Adrenal gland (tissue), 12 donors: ENCODE data around the gene INHBC. TPM values are rescaled to one million over a fixed set of nuclear protein-coding genes. Genes with fewer than 3 reads are reported as not detected.
"Not testable (repeated sequence)": the region's sequence is repeated elsewhere in the genome, so short reads cannot be mapped to it uniquely, and the experiment has no call there.

Experiments
- DNase-seq, 7 donors: peaks; one replicate each; pipeline ENCODE4 v3.0.0-alpha.2; 2019 to 2020
- H3K27ac ChIP-seq, 5 donors: fragments of 200-600 bp; sonication (generic) in 4 of 5; 1 replicate in 3 of 5; 2 replicates in 2 of 5; pipeline versions ENCODE4 v1.5.1 to v1.8.0; 2016 to 2020; ENCODE audit warnings: mild to moderate bottlenecking in 1 of 5
- H3K27me3 ChIP-seq: fragments of 200-600 bp; 2 replicates; pipeline ENCODE4 v1.8.0; 2021
- H3K36me3 ChIP-seq, 2 donors: fragments of 200-600 bp; replicated peaks in 1 of 2; 1 replicate in 1 of 2; 2 replicates in 1 of 2; pipeline versions ENCODE4 v1.5.1 to v1.8.0; 2018 to 2022
- H3K4me1 ChIP-seq, 2 donors: fragments of 200-600 bp; replicated peaks in 1 of 2; 1 replicate in 1 of 2; 2 replicates in 1 of 2; pipeline versions ENCODE4 v1.5.1 to v1.8.0; 2018 to 2021
- H3K4me3 ChIP-seq, 4 donors: fragments of 200-600 bp; sonication (generic) in 3 of 4; one replicate each; pipeline ENCODE4 v1.5.1; 2016 to 2018
- H3K9me3 ChIP-seq, 3 donors: fragments of 200-600 bp; sonication (generic) in 1 of 3; replicated peaks in 1 of 3; 1 replicate in 2 of 3; 2 replicates in 1 of 3; pipeline versions ENCODE4 v1.5.1 to v1.8.0; 2016 to 2021
- CTCF ChIP-seq, 6 experiments: fragments of 450-650 bp in 4 of 6; fragments of 200-600 bp in 2 of 6; sonication (generic) in 1 of 6; IDR thresholded peaks; 1 replicate in 5 of 6; 2 replicates in 1 of 6; pipeline versions ENCODE4 v1.5.1 to v1.8.0; 2016 to 2021; ENCODE audit warnings: antibody characterized with exemption in 6 of 6, mild to moderate bottlenecking in 2 of 6, moderate library complexity in 1 of 6
- POLR2A ChIP-seq, 2 donors: fragments of 450-650 bp; IDR thresholded peaks; one replicate each; pipeline ENCODE4 v1.6.1; 2017; ENCODE audit warnings: antibody characterized with exemption in 2 of 2, mild to moderate bottlenecking in 2 of 2, moderate library complexity in 1 of 2
- WGBS, 4 donors: extraction: QIAGEN DNeasy Blood & Tissue Kit in 2 of 4; methylation state at CpG; one replicate each; pipeline versions ENCODE4 v1.1.5 to v1.1.7; 2013 to 2017; 5-methylcytosine and 5-hydroxymethylcytosine counted together
- intact Hi-C, 2 donors: fragments of 100-400 bp; cut with DNase I; formaldehyde crosslinking; loops; one replicate each; pipeline versions ENCODE4 v1.14.1 to v1.15.0; 2022 to 2023
- polyA plus RNA-seq, 3 donors: library from polyadenylated mRNA; stranded (reverse); fragments of 200-250 nt in 2 of 3; fragments of 350-450 nt in 1 of 3; fragmentation: Illumina TruSeq in 1 of 3; extraction: RNeasy Lipid Tissue Mini Kit (QIAGEN cat#74804) in 1 of 3; gene quantifications; one replicate each; pipeline ENCODE4 v1.2.3, GENCODE V29; 2013 to 2014
- total RNA-seq, 9 donors: library from RNA; depleted of rRNA in 4 of 9; stranded (reverse); fragments of >200 nt in 4 of 9; fragments of 120-200 nt in 1 of 9; fragmentation: NEBNext Ultra II Directional in 1 of 9; extraction: Animal tissue kit (Norgen Biotek cat#: 25700) in 1 of 9; gene quantifications; one replicate each; pipeline versions ENCODE4 v1.1.0 to v1.2.4, GENCODE V29; 2013 to 2023
- donor health status: healthy with polysubstance abuse.
- donor health status: Bipolar disorder and iron deficiency.
- donor health status: DM: yes; HTN: yes; CAD: no.
- donor health status: DM: no; HTN: no; CAD: no.
- donor health status: DM: no; HTN: no; CAD: no.
- donor health status: DM: yes; HTN: yes; CAD: no.

INHBC gene
- total and polyA plus RNA-seq, 12 donors = not detected

- Histone ChIP-seq H3K36me3 (peaks cover 0 to 28% of the 10 kb centered on the region in 2 donors), H3K27ac (peak overlapping the region in 3 of 5 donors; percentile 48 to 91 (median 51)), H3K9me3 (no peaks in the 10 kb centered on the region), H3K4me3 (peak overlapping the region in 3 of 4 donors; percentile 1 to 75 (median 52)), H3K4me1 (peaks cover 10 to 11% of the 10 kb centered on the region in 2 donors), H3K27me3 (no peaks in the 10 kb centered on the region)
- TF ChIP-seq CTCF (IDR thresholded peaks at IDR 0.05) = no peak
- no peak for TF ChIP-seq POLR2A (IDR thresholded peaks at IDR 0.05)
- 22 to 27% (median 25%) methylated on average over 11 of the region's 11 CpGs for WGBS, 4 donors
- no peak for DNase-seq
- intact Hi-C loops = no loop called here
Measured at GRCh38 chr12:57488402-57489156, 54.0 kb downstream of the INHBC start.

DNA sequence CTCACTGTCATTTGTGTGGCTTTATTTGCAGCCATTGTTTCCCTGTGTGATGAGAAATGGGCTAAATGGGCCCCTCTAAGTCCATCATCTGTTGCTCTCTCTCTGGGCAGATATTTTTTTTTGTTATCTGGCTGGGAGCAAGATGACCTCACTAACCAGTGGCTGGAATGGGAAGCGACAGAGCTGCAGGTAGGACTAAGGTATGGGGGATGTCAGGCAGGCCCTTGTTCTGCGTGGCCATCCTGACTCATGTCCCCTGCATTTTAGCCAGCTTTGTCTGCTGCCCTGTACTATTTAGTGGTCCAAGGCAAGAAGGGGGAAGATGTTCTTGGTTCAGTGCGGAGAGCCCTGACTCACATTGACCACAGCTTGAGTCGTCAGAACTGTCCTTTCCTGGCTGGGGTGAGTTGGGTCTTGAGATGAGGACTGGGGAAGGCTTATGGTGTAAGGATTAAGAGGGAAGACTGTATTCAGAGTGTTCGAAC lies 54.6 kb downstream of the INHBC start:
- Histone ChIP-seq H3K36me3 (peaks cover 0 to 31% of the 10 kb centered on the region in 2 donors), H3K9me3 (no peaks in the 10 kb centered on the region), H3K4me1 (peaks cover 10 to 11% of the 10 kb centered on the region in 2 donors), H3K27ac (no peak overlapping the region), H3K4me3 (no peak overlapping the region), H3K27me3 (no peaks in the 10 kb centered on the region)
- WGBS, 4 donors = 76 to 88% (median 86%) methylated on average over 5 of the region's 5 CpGs
- no peak for TF ChIP-seq CTCF (IDR thresholded peaks at IDR 0.05)
- TF ChIP-seq POLR2A (IDR thresholded peaks at IDR 0.05) = no peak
- intact Hi-C loops = no loop called here
- DNase-seq = no peak

DNA sequence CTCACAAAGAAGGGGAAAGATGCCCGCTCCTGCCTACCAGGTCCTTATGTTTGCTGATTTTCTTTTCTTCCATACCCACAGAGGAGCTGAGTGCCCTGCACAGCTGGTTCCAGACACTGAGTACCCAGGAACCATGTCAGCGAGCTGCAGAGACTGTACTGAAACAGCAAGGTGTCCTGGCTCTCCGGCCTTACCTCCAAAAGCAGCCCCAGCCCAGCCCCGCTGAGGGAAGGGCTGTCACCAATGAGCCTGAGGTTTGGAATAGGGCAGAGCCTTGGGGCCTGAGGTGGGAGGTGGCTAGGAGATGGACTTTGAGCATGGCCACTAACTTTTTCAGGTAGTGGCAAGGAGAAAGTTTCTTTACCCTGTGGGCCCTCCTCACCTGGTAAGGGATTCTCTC lies 55.5 kb downstream of the INHBC start:
- Histone ChIP-seq H3K4me3 (no peak overlapping the region), H3K4me1 (peaks cover 10 to 11% of the 10 kb centered on the region in 2 donors), H3K9me3 (no peaks in the 10 kb centered on the region), H3K27ac (no peak overlapping the region), H3K36me3 (peaks cover 0 to 31% of the 10 kb centered on the region in 2 donors), H3K27me3 (no peaks in the 10 kb centered on the region)
- 91 to 98% (median 96%) methylated on average over 4 of the region's 4 CpGs for WGBS, 4 donors
- intact Hi-C loops = no loop called here
- TF ChIP-seq CTCF (IDR thresholded peaks at IDR 0.05) (no peak), POLR2A (IDR thresholded peaks at IDR 0.05) (no peak)
- DNase-seq = no peak

- intact Hi-C loops = no loop called here
- Histone ChIP-seq H3K27me3 (no peaks in the 10 kb centered on the region), H3K36me3 (peaks cover 0 to 39% of the 10 kb centered on the region in 2 donors), H3K4me1 (peaks cover 10 to 11% of the 10 kb centered on the region in 2 donors), H3K9me3 (no peaks in the 10 kb centered on the region), H3K4me3 (no peak overlapping the region), H3K27ac (no peak overlapping the region)
- no peak for DNase-seq
- 87 to 93% (median 90%) methylated on average over 14 to 15 of the region's 15 CpGs for WGBS, 4 donors
- TF ChIP-seq CTCF (IDR thresholded peaks at IDR 0.05) (no peak), POLR2A (IDR thresholded peaks at IDR 0.05) (no peak)
Measured at GRCh38 chr12:57491393-57492280, 57.1 kb downstream of the INHBC start.

DNA sequence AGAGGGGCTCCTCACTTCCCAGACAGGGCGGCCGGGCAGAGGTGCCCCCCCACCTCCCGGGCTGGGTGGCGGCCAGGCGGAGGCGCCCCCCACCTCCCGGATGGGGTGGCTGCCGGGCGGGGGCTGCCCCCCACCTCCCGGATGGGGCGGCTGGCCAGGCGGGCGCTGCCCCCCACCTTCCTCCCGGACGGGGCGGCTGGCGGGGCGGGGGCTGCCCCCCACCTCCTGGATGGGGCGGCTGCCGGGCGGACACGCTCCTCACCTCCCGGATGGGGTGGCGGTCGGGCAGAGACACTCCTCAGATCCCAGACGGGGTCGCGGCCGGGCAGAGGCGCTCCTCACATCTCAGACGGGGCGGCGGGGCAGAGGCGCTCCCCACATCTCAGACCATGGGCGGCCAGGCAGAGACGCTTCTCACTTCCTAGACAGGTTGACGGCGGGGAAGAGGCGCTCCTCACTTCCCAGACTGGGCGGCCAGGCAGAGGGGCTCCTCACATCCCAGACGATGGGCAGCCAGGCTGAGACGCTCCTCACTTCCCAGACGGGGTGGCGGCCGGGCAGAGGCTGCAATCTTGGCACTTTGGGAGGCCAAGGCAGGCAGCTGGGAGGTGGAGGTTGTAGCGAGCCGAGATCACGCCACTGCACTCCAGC lies 60.6 kb downstream of the INHBC start:
- DNase-seq, H3K27me3 ChIP-seq, H3K4me3 ChIP-seq, intact Hi-C loops, H3K9me3 ChIP-seq, H3K27ac ChIP-seq, H3K4me1 ChIP-seq: not testable (repeated sequence)
- WGBS, 4 donors = 85 to 97% (median 94%) methylated on average over 9 to 43 of the region's 48 CpGs
- H3K36me3 ChIP-seq = peaks cover 0 to 52% of the 10 kb centered on the region in 2 donors
